K562 (cell line): Measurements from ENCODE around the gene CDC14B. TPM values are rescaled to one million over a fixed set of nuclear protein-coding genes. Genes with fewer than 3 reads are reported as not detected.

Source experiments
- ATAC-seq: fragments of 200-7000 bp; cut with Tn5 transposase; 3 replicates; pipeline ENCODE4 v1.9.1; 2020; ENCODE audit warnings: moderate library complexity
- BruUV-seq: library from RNA; stranded (reverse); fragments of 400-500 nt; replicated peaks from 2 replicates; lab custom pipeline; 2021; lab: Mats Ljungman, UMichigan
- CTCF ChIA-PET: fragments of 300-600 bp; formaldehyde crosslinking; extraction: SDS; loops from one replicate; lab custom pipeline; 2021; ENCODE audit warnings: low intra/inter-chr PET ratio; lab: Yijun Ruan, JAX
- POLR2A ChIA-PET: fragments of 300-600, 350-650 bp; sonication (Branson Sonifier 250); formaldehyde crosslinking; extraction: SDS; loops from one replicate; lab custom pipeline; 2021; ENCODE audit warnings: antibody characterized with exemption, inconsistent platforms; lab: Yijun Ruan, JAX
- DNase-seq, 4 experiments: peaks; one replicate each; pipeline versions ENCODE4 v3.0.0 to v3.0.0-alpha.2; 2011 to 2018; ENCODE audit warnings: low spot score in 3 of 4, mixed read lengths in 3 of 4; ENCODE audit errors: extremely low read depth in 1 of 4
- FAIRE-seq: peaks from 2 replicates; lab custom pipeline; 2011; peaks lifted over from hg19 to GRCh38; lab: Jason Lieb, UNC
- H2AFZ ChIP-seq: 2 replicates; pipeline ENCODE4 v1.6.0; 2011; ENCODE audit warnings: low read depth, low read length, control low read depth, inconsistent platforms
- H3K27ac ChIP-seq: fragments of 200-600 bp; 3 replicates; pipeline ENCODE4 v1.8.0; 2011; ENCODE audit warnings: low read depth, mild to moderate bottlenecking, control low read depth, inconsistent platforms, low read length, moderate library complexity, mixed read lengths; ENCODE audit errors: extremely low read depth
- H3K27me3 ChIP-seq, 2 experiments: fragments of 300-600 bp in 1 of 2; 2 replicates in 1 of 2; 3 replicates in 1 of 2; pipeline versions ENCODE4 v1.6.0 to v1.8.0; 2011; ENCODE audit warnings: inconsistent platforms in 2 of 2, low read length in 2 of 2, mild to moderate bottlenecking in 1 of 2, mixed read lengths in 1 of 2, moderate library complexity in 1 of 2; ENCODE audit not compliant: control insufficient read depth in 2 of 2, insufficient read depth in 2 of 2
- H3K36me3 ChIP-seq: fragments of 300-600 bp; 3 replicates; pipeline ENCODE4 v1.8.0; 2011; ENCODE audit warnings: mild to moderate bottlenecking, low read length, inconsistent platforms; ENCODE audit not compliant: control insufficient read depth, insufficient read depth
- H3K4me1 ChIP-seq, 2 experiments: fragments of 200-600 bp in 1 of 2; replicated peaks in 1 of 2; 2 replicates in 1 of 2; 3 replicates in 1 of 2; pipeline versions ENCODE4 v1.5.1 to v1.8.0; 2011; ENCODE audit warnings: inconsistent platforms in 2 of 2, low read length in 2 of 2, mild to moderate bottlenecking in 1 of 2, mixed read lengths in 1 of 2, moderate library complexity in 1 of 2; ENCODE audit not compliant: control insufficient read depth in 2 of 2, insufficient read depth in 2 of 2
- H3K4me2 ChIP-seq: 2 replicates; pipeline ENCODE4 v1.6.1; 2011; ENCODE audit warnings: low read length, control low read depth, inconsistent platforms, mixed read lengths; ENCODE audit not compliant: insufficient read depth
- H3K4me3 ChIP-seq: fragments of 200-600 bp; sonication (generic), shearing (Covaris generic); 2 replicates; pipeline ENCODE4 v1.5.1; 2016; ENCODE audit warnings: control low read depth, inconsistent platforms
- H3K79me2 ChIP-seq: fragments of 200-600 bp; 3 replicates; pipeline ENCODE4 v1.8.0; 2011; ENCODE audit warnings: low read length, inconsistent platforms; ENCODE audit not compliant: control insufficient read depth, insufficient read depth
- H3K9ac ChIP-seq, 2 experiments: 2 replicates each; pipeline versions ENCODE4 v1.6.0 to v1.6.1; 2011; ENCODE audit warnings: low read depth in 2 of 2, low read length in 2 of 2, control low read depth in 1 of 2, inconsistent platforms in 1 of 2, mild to moderate bottlenecking in 1 of 2, mixed read lengths in 1 of 2; ENCODE audit not compliant: insufficient read depth in 1 of 2
- H3K9me1 ChIP-seq: one replicate; pipeline ENCODE4 v1.6.0; 2011; ENCODE audit warnings: inconsistent platforms, mild to moderate bottlenecking, low read length, moderate library complexity; ENCODE audit not compliant: control insufficient read depth, insufficient read depth
- H3K9me3 ChIP-seq: replicated peaks from 2 replicates; pipeline ENCODE4 v1.5.1; 2011; ENCODE audit warnings: low read depth, low read length, inconsistent platforms; ENCODE audit not compliant: control insufficient read depth, insufficient read depth
- H4K20me1 ChIP-seq: replicated peaks from 2 replicates; pipeline ENCODE4 v1.6.1; 2011; ENCODE audit warnings: low read length, inconsistent platforms, mixed read lengths; ENCODE audit not compliant: control insufficient read depth, insufficient read depth
- ARHGAP35 ChIP-seq: fragments of 450-650 bp; IDR thresholded peaks from 2 replicates; pipeline ENCODE4 v1.6.1; 2018; ENCODE audit not compliant: partially characterized antibody
- CBFA2T3 ChIP-seq: fragments of 450-650 bp; IDR thresholded peaks from 2 replicates; pipeline ENCODE4 v1.6.1; 2017
- CHD2 ChIP-seq: IDR thresholded peaks from 2 replicates; pipeline ENCODE4 v1.6.1; 2011; ENCODE audit warnings: low read depth, low read length
- DNMT1 ChIP-seq: fragments of 450-650 bp; IDR thresholded peaks from 2 replicates; pipeline ENCODE4 v1.6.1; 2016; ENCODE audit warnings: antibody characterized with exemption, mild to moderate bottlenecking
- FOSL1 ChIP-seq: fragments of 200-800 bp; sonication (Bioruptor generic); conservative IDR thresholded peaks from 2 replicates; pipeline ENCODE4 v1.6.1; 2016; ENCODE audit warnings: missing genetic modification characterization, missing compliant biosample characterization
- GATAD2B ChIP-seq: fragments of 450-650 bp; IDR thresholded peaks from 2 replicates; pipeline ENCODE4 v1.6.1; 2017; ENCODE audit warnings: mild to moderate bottlenecking, borderline replicate concordance
- MBD2 ChIP-seq: sonication (generic); IDR thresholded peaks from 2 replicates; pipeline ENCODE4 v1.6.1; 2016; ENCODE audit warnings: low read depth, borderline replicate concordance
- MEF2D ChIP-seq: conservative IDR thresholded peaks from 2 replicates; pipeline ENCODE4 v1.6.1; 2016; ENCODE audit warnings: low read depth, missing genetic modification characterization, missing compliant biosample characterization
- SRSF7 ChIP-seq: fragments of 200-400 bp; formaldehyde crosslinking; optimal IDR thresholded peaks from 2 replicates; pipeline ENCODE3; 2017; ENCODE audit warnings: mild to moderate bottlenecking, low read depth, low read length
- TFAM ChIP-seq: fragments of 250-450 bp; sonication (Bioruptor Pico); conservative IDR thresholded peaks from 2 replicates; pipeline ENCODE4 v1.5.0; 2021; ENCODE audit warnings: mild to moderate bottlenecking, moderate library complexity
- ZNF121 ChIP-seq: sonication (generic); formaldehyde crosslinking; conservative IDR thresholded peaks from 2 replicates; pipeline ENCODE4 v1.8.0; 2022; ENCODE audit warnings: missing genetic modification reagents
- ZNF143 ChIP-seq: sonication (generic); formaldehyde crosslinking; IDR thresholded peaks from 2 replicates; pipeline ENCODE4 v1.9.0; 2022; ENCODE audit warnings: mild to moderate bottlenecking, missing genetic modification reagents
- ZNF212 ChIP-seq: fragments of 450-650 bp; formaldehyde crosslinking; IDR thresholded peaks from 2 replicates; pipeline ENCODE4 v1.4.0; 2020; ENCODE audit warnings: mild to moderate bottlenecking
- WGBS: fragments of 100-300 bp; shearing (Covaris generic); methylation state at CpG from one replicate; pipeline ENCODE4 v1.1.6; 2016; ENCODE audit warnings: low coverage, mixed read lengths; ENCODE audit not compliant: insufficient coverage; ENCODE audit errors: missing lambda C conversion rate; 5-methylcytosine and 5-hydroxymethylcytosine counted together
- in situ Hi-C: fragments of 300-500 bp; cut with MboI; formaldehyde crosslinking; loops from 4 replicates; pipeline ENCODE4 v1.15.0; 2018; ENCODE audit warnings: inconsistent platforms, mixed read lengths
- intact Hi-C: fragments of 100-400 bp; cut with micrococcal nuclease; formaldehyde crosslinking; loops from 2 replicates; pipeline ENCODE4 v1.14.2; 2022
- polyA plus RNA-seq, 8 experiments: library from polyadenylated mRNA; depleted of rRNA in 4 of 8; stranded (reverse) in 5 of 8; unstranded in 3 of 8; fragments of >200 nt; fragmentation: Nextera tagmentation in 2 of 8; fragmentation: Illumina TruSeq in 1 of 8; extraction: Ambion mirVana in 2 of 8; extraction: Trizol in 1 of 8; gene quantifications; 2 replicates each; pipeline versions ENCODE4 v1.2.1 to v1.2.3, GENCODE V29; 2011 to 2014; ENCODE audit warnings: inconsistent platforms in 1 of 8, missing spikeins in 1 of 8
- total RNA-seq, 7 experiments: library from RNA; depleted of rRNA in 6 of 7; stranded (reverse); fragments of >200 nt in 6 of 7; fragmentation: Illumina TruSeq in 2 of 7; extraction: Trizol in 2 of 7; gene quantifications; 2 replicates each; pipeline versions ENCODE4 v1.2.1 to v1.2.3, GENCODE V29; 2011 to 2021; ENCODE audit warnings: low replicate concordance in 1 of 7
- TF ChIP-seq, protein P1 (sequence below): fragments of 450-650 bp; formaldehyde crosslinking; IDR thresholded peaks from 2 replicates; pipeline ENCODE4 v1.4.0; 2020; ENCODE audit warnings: mild to moderate bottlenecking, moderate library complexity
- TF ChIP-seq, protein P2 (sequence below): fragments of 250-450 bp; sonication (Bioruptor Pico); IDR thresholded peaks from 2 replicates; pipeline ENCODE4 v1.4.0; 2020; ENCODE audit warnings: mild to moderate bottlenecking, moderate library complexity, borderline replicate concordance

Gene CDC14B
- total and polyA plus RNA-seq, 9 of the 15 experiments (the other 6 are each of a cell fraction or from before 2014, with no cell fraction given): 1.4 to 6.0 (median 3.8) TPM

GRCh38 chr9:96512240-96512639, 107.4 kb downstream of the CDC14B start:
- Histone ChIP-seq H3K9me1 (no peaks in the 10 kb centered on the region), H3K27me3 (no peaks in the 10 kb centered on the region), H3K9me3 (no peaks in the 10 kb centered on the region), H2AFZ (no peak overlapping the region), H4K20me1 (no peaks in the 10 kb centered on the region), H3K4me1 (no peaks in the 10 kb centered on the region), H3K9ac (no peak overlapping the region), H3K36me3 (no peaks in the 10 kb centered on the region), H3K4me3 (no peak overlapping the region), H3K79me2 (no peaks in the 10 kb centered on the region), H3K4me2 (no peak overlapping the region), H3K27ac (no peak overlapping the region)
- ATAC-seq: no peak
- in situ Hi-C loops: no loop called here
- WGBS: 29% methylated on average over 3 of the region's 3 CpGs
- ChIA-PET CTCF (no interaction called here), POLR2A (interaction anchor here (0.7 kb wide), 1 partner anchor 27 kb away, joined by 3 read pairs; no protein-coding TSS in a partner anchor)
- DNase-seq: no peak
- intact Hi-C loops: no loop called here
- no TSS peak for BruUV-seq
- no peak for TF ChIP-seq MBD2
- TF ChIP-seq TFAM: no peak
- TF ChIP-seq ZNF121: peak; percentile 86
- TF ChIP-seq ZNF212 (CRISPR knock-in tag): no peak
- FAIRE-seq: no peak

GRCh38 chr9:96510258-96510657, 109.4 kb downstream of the CDC14B start:
- H4K20me1 ChIP-seq: no peaks in the 10 kb centered on the region
- no peak overlapping the region for H3K27ac ChIP-seq
- no peak overlapping the region for H2AFZ ChIP-seq
- ChIA-PET POLR2A (interaction anchor here (0.6 to 1.0 kb wide), 2 partner anchors 13 to 864 kb away, joined by 3 to 4 read pairs; no protein-coding TSS in a partner anchor), CTCF (no interaction called here)
- H3K4me1 ChIP-seq: no peaks in the 10 kb centered on the region
- H3K27me3 ChIP-seq: no peaks in the 10 kb centered on the region; a peak in 3 of 5 replicates
- no peaks in the 10 kb centered on the region for H3K36me3 ChIP-seq
- no peak overlapping the region for H3K4me3 ChIP-seq
- FAIRE-seq (no peak), ATAC-seq (no peak), DNase-seq (no peak)
- intact Hi-C loops: no loop called here
- H3K79me2 ChIP-seq: no peaks in the 10 kb centered on the region
- no peaks in the 10 kb centered on the region for H3K9me3 ChIP-seq
- in situ Hi-C loops: no loop called here
- WGBS: 13% methylated on average over 3 of the region's 4 CpGs
- no TSS peak for BruUV-seq
- no peak overlapping the region for H3K9ac ChIP-seq
- no peak overlapping the region for H3K4me2 ChIP-seq
- no peaks in the 10 kb centered on the region for H3K9me1 ChIP-seq
- no peak for TF ChIP-seq ZNF143
- no peak for TF ChIP-seq FOSL1
- no peak for TF ChIP-seq ARHGAP35
- no peak for TF ChIP-seq CBFA2T3
- no peak for TF ChIP-seq CHD2
- TF ChIP-seq, protein P1, sequence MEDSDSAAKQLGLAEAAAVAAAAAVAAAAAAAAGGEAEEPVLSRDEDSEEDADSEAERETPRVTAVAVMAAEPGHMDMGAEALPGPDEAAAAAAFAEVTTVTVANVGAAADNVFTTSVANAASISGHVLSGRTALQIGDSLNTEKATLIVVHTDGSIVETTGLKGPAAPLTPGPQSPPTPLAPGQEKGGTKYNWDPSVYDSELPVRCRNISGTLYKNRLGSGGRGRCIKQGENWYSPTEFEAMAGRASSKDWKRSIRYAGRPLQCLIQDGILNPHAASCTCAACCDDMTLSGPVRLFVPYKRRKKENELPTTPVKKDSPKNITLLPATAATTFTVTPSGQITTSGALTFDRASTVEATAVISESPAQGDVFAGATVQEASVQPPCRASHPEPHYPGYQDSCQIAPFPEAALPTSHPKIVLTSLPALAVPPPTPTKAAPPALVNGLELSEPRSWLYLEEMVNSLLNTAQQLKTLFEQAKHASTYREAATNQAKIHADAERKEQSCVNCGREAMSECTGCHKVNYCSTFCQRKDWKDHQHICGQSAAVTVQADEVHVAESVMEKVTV: no peak
- TF ChIP-seq DNMT1: no peak
- TF ChIP-seq, protein P2, sequence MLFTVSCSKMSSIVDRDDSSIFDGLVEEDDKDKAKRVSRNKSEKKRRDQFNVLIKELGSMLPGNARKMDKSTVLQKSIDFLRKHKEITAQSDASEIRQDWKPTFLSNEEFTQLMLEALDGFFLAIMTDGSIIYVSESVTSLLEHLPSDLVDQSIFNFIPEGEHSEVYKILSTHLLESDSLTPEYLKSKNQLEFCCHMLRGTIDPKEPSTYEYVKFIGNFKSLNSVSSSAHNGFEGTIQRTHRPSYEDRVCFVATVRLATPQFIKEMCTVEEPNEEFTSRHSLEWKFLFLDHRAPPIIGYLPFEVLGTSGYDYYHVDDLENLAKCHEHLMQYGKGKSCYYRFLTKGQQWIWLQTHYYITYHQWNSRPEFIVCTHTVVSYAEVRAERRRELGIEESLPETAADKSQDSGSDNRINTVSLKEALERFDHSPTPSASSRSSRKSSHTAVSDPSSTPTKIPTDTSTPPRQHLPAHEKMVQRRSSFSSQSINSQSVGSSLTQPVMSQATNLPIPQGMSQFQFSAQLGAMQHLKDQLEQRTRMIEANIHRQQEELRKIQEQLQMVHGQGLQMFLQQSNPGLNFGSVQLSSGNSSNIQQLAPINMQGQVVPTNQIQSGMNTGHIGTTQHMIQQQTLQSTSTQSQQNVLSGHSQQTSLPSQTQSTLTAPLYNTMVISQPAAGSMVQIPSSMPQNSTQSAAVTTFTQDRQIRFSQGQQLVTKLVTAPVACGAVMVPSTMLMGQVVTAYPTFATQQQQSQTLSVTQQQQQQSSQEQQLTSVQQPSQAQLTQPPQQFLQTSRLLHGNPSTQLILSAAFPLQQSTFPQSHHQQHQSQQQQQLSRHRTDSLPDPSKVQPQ (CRISPR knock-in tag): no peak
- no peak for TF ChIP-seq GATAD2B
- TF ChIP-seq MEF2D: no peak
- TF ChIP-seq SRSF7: no peak
